ENCODE measurements around the gene LYZL1.

- TF ChIP-seq POLR2AphosphoS5 (IDR thresholded peaks at IDR 0.05; ENCODE audit: insufficient read depth in 1 of 2, low read depth in 1 of 2) (no peak), CTCF (IDR thresholded peaks at IDR 0.05) (no peak), POLR2A (IDR thresholded peaks at IDR 0.05) (no peak)
These were observed 8.4 kb upstream of the LYZL1 start for GRCh38 chr10:29280488-29280840.
